Choroid plexus epithelial cell (primary cell): Measurements from ENCODE around the gene CHMP5.

ENCODE experiments used
- DNase-seq: peaks from one replicate; pipeline ENCODE4 v3.0.0-alpha.2; 2010; ENCODE audit warnings: low read depth
- H3K4me3 ChIP-seq: 2 replicates; pipeline ENCODE4 v1.5.1; 2011; ENCODE audit warnings: low read depth, mild to moderate bottlenecking, control low read depth, low read length, moderate library complexity
- CTCF ChIP-seq: conservative IDR thresholded peaks from 2 replicates; pipeline ENCODE4 v1.5.1; 2011; ENCODE audit warnings: low read depth, mild to moderate bottlenecking, control low read depth, inconsistent platforms, low read length, moderate library complexity

CHMP5 gene

DNA sequence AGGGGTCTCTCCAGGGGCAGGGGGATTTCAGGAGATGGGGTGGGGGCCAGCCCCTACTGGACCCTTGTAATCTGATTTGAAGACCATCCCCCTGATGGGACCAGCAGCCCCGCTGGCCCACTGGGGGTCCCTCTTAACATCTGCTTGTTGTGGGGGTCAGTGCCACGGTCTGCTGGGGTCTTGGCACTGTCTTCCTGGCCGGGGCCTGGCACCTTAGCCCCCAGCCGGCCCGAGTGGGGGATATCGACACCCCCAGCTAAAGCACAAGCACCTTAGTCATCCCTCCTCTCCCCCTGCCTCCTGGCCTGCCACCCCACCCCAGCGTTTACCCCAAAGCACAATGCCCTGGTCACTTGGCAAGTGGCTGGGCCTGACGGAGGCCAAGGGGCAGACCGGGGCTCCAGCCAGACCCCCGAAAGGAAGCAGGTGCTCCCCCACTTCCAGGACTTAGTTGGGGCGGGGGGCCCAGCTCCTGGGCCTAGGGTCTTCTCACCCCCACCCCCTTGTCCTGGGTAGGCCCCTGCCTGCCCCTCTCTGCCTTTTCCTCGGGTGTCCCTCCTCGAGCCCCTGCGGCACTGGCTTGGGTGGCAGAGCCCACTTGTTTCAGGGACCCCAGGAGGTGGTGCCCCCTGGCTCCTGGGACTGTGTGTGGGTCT, 24.1 kb downstream of the CHMP5 start:
- no peak for DNase-seq
- TF ChIP-seq CTCF = no peak
- H3K4me3 ChIP-seq = no peak overlapping the region

- DNase-seq = peak; percentile 19
- no peak for TF ChIP-seq CTCF
- H3K4me3 ChIP-seq = peak overlapping the region; percentile 17
These were observed 24.6 kb downstream of the CHMP5 start for GRCh38 chr9:33289496-33289895.

GRCh38 chr9:33289936-33290246, 25.0 kb downstream of the CHMP5 start:
- no peak for DNase-seq
- no peak for TF ChIP-seq CTCF
- peak overlapping the region; percentile 94 for H3K4me3 ChIP-seq

DNA sequence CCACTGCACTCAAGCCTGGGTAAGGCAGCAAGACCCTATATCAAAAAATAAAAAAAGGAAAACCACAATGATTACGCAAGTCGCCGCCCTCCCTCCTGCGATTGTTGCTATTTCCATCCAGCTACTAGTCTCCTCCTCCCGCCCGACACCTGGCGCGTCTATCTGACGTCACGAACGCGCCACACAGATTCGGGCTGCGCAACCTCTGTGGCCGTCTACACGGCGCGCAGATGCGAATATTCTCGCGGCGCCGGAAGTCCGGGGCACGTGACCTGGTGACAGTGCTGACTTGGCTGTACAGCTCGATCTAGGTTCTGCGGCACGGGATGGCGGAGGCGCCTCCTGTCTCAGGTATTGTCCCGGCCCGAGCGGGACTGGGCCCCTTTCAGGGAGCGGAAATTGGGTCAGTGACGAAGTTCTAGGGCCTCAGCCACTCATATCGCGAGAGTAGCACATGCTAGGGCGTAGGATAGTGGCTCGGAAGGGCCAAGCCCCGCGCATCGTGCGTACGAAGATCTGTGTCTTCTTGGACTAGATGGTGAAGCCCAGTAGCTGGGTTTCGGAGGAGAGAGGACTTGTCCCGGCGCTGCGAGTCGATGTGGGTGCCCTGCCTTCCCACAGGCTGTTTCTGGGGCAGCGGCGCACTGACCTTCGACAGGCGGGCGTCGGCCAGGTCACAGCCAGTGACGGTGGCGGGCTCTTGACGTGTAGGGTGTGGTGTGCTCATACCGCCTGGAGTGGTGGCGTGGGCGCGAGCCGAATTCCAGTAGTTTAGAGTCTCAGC, 25.6 kb downstream of the CHMP5 start, which contains the start of gene NFX1:
NFX1 (plus strand) TSS at position 270 of the 784 bp plus-strand sequence; CDS start at position 327, 57 bp downstream.
- no peak for TF ChIP-seq CTCF
- DNase-seq = peak; percentile 99
- H3K4me3 ChIP-seq = peak within 1 kb of the TSS; percentile 94

GRCh38 chr9:33291031-33291397, 26.2 kb downstream of the CHMP5 start:
- peak overlapping the region; percentile 94 for H3K4me3 ChIP-seq
- no peak for DNase-seq
- no peak for TF ChIP-seq CTCF

GRCh38 chr9:33291901-33292300, 27.1 kb downstream of the CHMP5 start:
- no peak for TF ChIP-seq CTCF
- DNase-seq = no peak
- H3K4me3 ChIP-seq = no peak overlapping the region

DNA sequence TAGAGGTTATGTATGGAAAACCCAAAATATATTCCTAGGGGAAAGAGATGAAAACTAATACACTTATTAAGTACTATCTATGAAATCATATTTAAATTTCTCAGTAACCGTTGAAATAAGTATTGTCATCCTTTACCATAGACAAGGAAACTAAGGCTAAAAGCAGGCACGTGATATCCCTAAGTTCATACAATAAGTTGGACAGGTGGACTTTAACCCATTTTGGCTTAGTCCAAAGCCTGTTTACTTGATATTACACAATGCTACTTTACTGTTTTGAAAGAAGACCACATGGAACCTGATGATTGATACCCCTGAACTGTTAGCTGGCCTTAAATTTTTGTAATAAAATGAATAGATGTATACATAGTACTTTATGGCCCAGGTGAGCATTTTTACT, 28.9 kb downstream of the CHMP5 start:
- no peak overlapping the region for H3K4me3 ChIP-seq
- no peak for TF ChIP-seq CTCF
- no peak for DNase-seq
